ENCODE data around the gene CDC25C.
A peak's percentile ranks its signal among the peaks of the same experiment; 100 is the strongest.

Gene CDC25C

DNA sequence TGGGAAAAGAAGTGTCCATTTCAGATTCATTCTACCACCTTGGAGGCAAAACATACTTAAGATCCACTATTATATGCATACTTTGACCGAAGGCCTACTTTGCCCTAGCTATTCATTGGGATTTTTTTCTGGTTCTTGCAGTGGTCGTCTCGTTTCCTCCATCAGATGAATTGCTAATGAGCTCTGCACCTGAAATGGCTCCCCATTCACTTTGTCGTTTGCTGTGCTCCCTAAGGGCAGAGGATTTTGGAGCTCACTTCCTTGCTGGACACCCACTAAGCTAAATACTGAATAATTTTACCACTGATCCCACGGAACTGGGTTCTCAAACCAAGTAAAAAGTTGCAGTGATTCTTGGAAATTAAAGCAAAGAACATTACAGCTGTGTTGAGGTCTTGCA lies 22.8 kb upstream of the CDC25C start:
- peak overlapping the region; percentile 98 for H3K4me3 ChIP-seq (ENCODE audit: low read length)
- peaks cover 14% of the 10 kb centered on the region for H3K4me1 ChIP-seq (ENCODE audit: low read length)
- no peaks in the 10 kb centered on the region for H3K27me3 ChIP-seq (ENCODE audit: low read depth, low read length)
- no peak for TF ChIP-seq EZH2phosphoT487 (IDR thresholded peaks at IDR 0.05; ENCODE audit: low read depth)
- TF ChIP-seq, protein P1, sequence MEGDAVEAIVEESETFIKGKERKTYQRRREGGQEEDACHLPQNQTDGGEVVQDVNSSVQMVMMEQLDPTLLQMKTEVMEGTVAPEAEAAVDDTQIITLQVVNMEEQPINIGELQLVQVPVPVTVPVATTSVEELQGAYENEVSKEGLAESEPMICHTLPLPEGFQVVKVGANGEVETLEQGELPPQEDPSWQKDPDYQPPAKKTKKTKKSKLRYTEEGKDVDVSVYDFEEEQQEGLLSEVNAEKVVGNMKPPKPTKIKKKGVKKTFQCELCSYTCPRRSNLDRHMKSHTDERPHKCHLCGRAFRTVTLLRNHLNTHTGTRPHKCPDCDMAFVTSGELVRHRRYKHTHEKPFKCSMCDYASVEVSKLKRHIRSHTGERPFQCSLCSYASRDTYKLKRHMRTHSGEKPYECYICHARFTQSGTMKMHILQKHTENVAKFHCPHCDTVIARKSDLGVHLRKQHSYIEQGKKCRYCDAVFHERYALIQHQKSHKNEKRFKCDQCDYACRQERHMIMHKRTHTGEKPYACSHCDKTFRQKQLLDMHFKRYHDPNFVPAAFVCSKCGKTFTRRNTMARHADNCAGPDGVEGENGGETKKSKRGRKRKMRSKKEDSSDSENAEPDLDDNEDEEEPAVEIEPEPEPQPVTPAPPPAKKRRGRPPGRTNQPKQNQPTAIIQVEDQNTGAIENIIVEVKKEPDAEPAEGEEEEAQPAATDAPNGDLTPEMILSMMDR (IDR thresholded peaks at IDR 0.05; ENCODE audit: low read depth, low read length), result no peak
- peak overlapping the region; percentile 98 for H3K9ac ChIP-seq (ENCODE audit: low read length)
- no peak overlapping the region for H2AFZ ChIP-seq (ENCODE audit: low read depth, low read length)
- no peaks in the 10 kb centered on the region for H3K9me3 ChIP-seq (ENCODE audit: insufficient read depth, low read length)
- peaks cover 66% of the 10 kb centered on the region for H3K79me2 ChIP-seq (ENCODE audit: low read length)
- H4K20me1 ChIP-seq (ENCODE audit: insufficient read depth, low read length), result peaks cover 28% of the 10 kb centered on the region
- peak overlapping the region; percentile 93 for H3K27ac ChIP-seq (ENCODE audit: low read length)
- peak overlapping the region; percentile 89 for H3K4me2 ChIP-seq (ENCODE audit: low read length)
- peaks cover 3% of the 10 kb centered on the region for H3K36me3 ChIP-seq (replicated peaks; ENCODE audit: low read depth, low read length)

DNA sequence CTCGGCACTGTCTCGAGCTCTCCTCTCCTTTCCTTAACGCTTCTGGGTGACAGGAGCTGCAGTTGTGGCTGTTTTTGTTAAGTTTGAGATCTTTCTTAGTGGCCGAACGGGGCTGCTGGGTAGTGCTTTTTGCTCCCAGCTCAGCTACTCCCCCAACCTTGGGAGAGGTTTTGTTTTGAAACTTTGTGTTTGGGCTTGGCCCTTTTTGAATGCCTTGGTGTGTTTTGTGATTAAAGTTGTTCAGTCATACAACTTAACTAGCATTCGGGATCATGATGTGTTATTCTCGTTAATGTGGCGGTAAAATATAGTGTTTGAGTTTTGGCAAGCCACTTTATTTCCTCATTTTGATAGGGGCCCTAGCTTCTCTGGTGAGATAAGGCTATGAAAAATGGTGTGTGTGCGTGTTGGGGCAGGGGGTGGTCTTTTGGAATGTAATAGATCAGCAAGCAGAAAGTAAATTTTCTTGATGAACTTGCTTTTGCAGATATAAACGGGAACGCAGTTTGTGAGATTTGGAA lies 22.0 kb upstream of the CDC25C start:
- Histone ChIP-seq H3K4me3 (ENCODE audit: low read length) (peak overlapping the region; percentile 98), H3K36me3 (replicated peaks; ENCODE audit: low read depth, low read length) (peaks cover 3% of the 10 kb centered on the region), H4K20me1 (ENCODE audit: insufficient read depth, low read length) (peaks cover 23% of the 10 kb centered on the region), H3K27me3 (ENCODE audit: low read depth, low read length) (no peaks in the 10 kb centered on the region), H3K4me1 (ENCODE audit: low read length) (peaks cover 14% of the 10 kb centered on the region), H3K4me2 (ENCODE audit: low read length) (peak overlapping the region; percentile 89), H3K9me3 (ENCODE audit: insufficient read depth, low read length) (no peaks in the 10 kb centered on the region), H3K9ac (ENCODE audit: low read length) (peak overlapping the region; percentile 98), H3K27ac (ENCODE audit: low read length) (peak overlapping the region; percentile 93), H3K79me2 (ENCODE audit: low read length) (peaks cover 60% of the 10 kb centered on the region), H2AFZ (ENCODE audit: low read depth, low read length) (no peak overlapping the region)
- TF ChIP-seq, protein P1 (IDR thresholded peaks at IDR 0.05; ENCODE audit: low read depth, low read length), result no peak
- TF ChIP-seq EZH2phosphoT487 (IDR thresholded peaks at IDR 0.05; ENCODE audit: low read depth), result no peak

DNA sequence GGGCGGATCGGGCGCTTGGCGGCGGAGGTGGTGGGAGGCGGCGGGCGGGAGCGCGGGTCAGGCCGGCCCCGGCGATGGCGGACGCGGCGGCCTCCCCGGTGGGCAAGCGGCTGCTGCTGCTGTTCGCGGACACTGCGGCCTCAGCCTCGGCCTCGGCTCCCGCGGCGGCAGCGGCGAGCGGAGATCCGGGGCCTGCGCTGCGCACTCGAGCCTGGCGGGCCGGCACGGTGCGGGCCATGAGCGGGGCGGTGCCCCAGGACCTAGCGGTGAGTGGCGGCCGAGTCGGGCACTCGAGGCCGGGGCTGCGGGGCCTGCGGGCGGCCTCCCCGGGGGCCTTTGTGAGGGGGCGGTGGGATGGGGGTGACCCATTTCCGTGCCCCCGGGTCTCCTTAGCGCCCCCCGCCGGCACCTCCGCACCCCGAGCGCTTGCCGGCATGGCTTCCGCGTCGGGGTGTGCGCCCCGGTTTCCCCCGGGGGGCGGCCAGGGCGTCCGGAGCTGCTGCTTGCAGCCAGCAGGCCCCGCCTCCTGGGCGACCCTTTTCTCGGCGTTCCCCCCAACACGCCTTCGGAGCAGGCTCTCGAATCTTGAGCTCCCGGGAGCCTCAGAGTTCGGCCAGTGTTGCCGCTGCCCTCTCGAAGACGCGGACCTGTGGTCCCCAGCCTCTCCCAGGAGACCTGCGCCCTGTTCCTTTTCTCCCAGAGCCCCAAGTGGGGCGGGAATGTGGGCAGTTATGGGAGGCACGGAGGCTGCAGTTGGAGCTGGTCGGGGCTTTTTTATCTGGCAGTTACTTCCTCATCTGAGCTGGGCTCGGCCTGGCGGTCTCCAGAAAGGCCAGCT lies 21.3 kb upstream of the CDC25C start:
- Histone ChIP-seq H2AFZ (ENCODE audit: low read depth, low read length) (no peak overlapping the region; the same call in 1 of the 2 replicates), H3K4me2 (ENCODE audit: low read length) (peak overlapping the region; percentile 89), H3K4me3 (ENCODE audit: low read length) (peak overlapping the region; percentile 98), H3K27me3 (ENCODE audit: low read depth, low read length) (no peaks in the 10 kb centered on the region), H3K9ac (ENCODE audit: low read length) (peak overlapping the region; percentile 98), H3K4me1 (ENCODE audit: low read length) (peaks cover 14% of the 10 kb centered on the region), H3K36me3 (replicated peaks; ENCODE audit: low read depth, low read length) (peaks cover 6% of the 10 kb centered on the region), H3K27ac (ENCODE audit: low read length) (peak overlapping the region; percentile 93), H3K79me2 (ENCODE audit: low read length) (peaks cover 54% of the 10 kb centered on the region), H4K20me1 (ENCODE audit: insufficient read depth, low read length) (peaks cover 23% of the 10 kb centered on the region), H3K9me3 (ENCODE audit: insufficient read depth, low read length) (no peaks in the 10 kb centered on the region)
- TF ChIP-seq EZH2phosphoT487 (IDR thresholded peaks at IDR 0.05; ENCODE audit: low read depth), result no peak
- TF ChIP-seq, protein P1 (IDR thresholded peaks at IDR 0.05; ENCODE audit: low read depth, low read length), result peak; percentile 45

DNA sequence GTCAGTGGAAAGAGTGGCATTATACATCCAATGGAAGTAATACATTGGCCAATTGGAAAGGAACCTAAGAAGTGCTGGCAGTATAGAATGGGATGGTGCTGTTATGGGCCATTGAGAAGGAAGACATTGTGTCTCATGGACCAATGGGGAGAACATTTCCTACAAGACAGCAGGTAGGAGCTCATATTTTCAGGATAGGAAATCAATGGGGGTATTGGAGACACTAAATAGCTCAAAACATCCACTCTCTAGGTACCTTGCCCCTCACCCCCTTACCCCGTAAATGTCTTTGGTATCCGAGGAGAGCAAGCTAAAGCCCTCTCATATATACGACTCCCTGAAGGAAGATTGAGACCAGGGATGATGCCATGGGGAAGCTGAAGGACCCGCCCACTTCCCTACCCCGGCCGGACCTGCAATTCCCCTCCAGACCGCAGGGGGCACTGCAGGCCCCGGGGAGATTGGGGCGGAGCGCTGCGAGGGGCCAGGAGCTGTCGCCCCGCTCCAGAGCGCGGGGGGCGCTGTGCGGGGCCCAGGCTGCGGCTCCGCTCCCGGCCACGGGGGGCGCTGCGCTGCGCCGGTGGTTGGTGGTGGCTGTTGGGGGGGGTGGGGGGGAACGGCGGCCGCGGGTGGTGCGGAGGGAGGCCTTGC lies 20.6 kb upstream of the CDC25C start, which contains the start of gene KDM3B:
Gene KDM3B (plus strand): TSS at position 615 of the 651 bp plus-strand sequence. CDS start 111 bp downstream, outside the sequence.
- peak within 1 kb of the TSS; percentile 98 for H3K9ac ChIP-seq (ENCODE audit: low read length)
- TF ChIP-seq EZH2phosphoT487 (IDR thresholded peaks at IDR 0.05; ENCODE audit: low read depth), result no peak
- TF ChIP-seq, protein P1 (IDR thresholded peaks at IDR 0.05; ENCODE audit: low read depth, low read length), result peak; percentile 86
- H4K20me1 ChIP-seq (ENCODE audit: insufficient read depth, low read length), result peaks cover 23% of the 10 kb centered on the region
- no peak within 1 kb of the TSS; the same call in 1 of the 2 replicates for H2AFZ ChIP-seq (ENCODE audit: low read depth, low read length)
- peak within 1 kb of the TSS; percentile 98 for H3K4me3 ChIP-seq (ENCODE audit: low read length)
- peak within 1 kb of the TSS; percentile 93 for H3K27ac ChIP-seq (ENCODE audit: low read length)
- H3K4me1 ChIP-seq (ENCODE audit: low read length), result peaks cover 14% of the 10 kb centered on the region
- no peaks in the 10 kb centered on the region for H3K9me3 ChIP-seq (ENCODE audit: insufficient read depth, low read length)
- H3K79me2 ChIP-seq (ENCODE audit: low read length), result peaks cover 46% of the 10 kb centered on the region
- H3K4me2 ChIP-seq (ENCODE audit: low read length), result peak within 1 kb of the TSS; percentile 89
- no peaks in the 10 kb centered on the region for H3K27me3 ChIP-seq (ENCODE audit: low read depth, low read length)
- H3K36me3 ChIP-seq (replicated peaks; ENCODE audit: low read depth, low read length), result peaks cover 10% of the 10 kb centered on the region

All from OCI-LY3 (cell line).